ENCODE data around the gene MRS2.

Gene MRS2

GRCh38 chr6:24453921-24454320, 51.2 kb downstream of the MRS2 start:
- TF ChIP-seq POLR2A (IDR thresholded peaks at IDR 0.05; ENCODE audit: low read length) (no peak), GATA1 (IDR thresholded peaks at IDR 0.05; ENCODE audit: low read depth, low read length) (no peak)
- no peak for DNase-seq

- peak; percentile 34 to 39 for DNase-seq
- TF ChIP-seq GATA1 (IDR thresholded peaks at IDR 0.05; ENCODE audit: low read depth, low read length) = no peak
Measured at GRCh38 chr6:24454452-24454851, 51.7 kb downstream of the MRS2 start.

- TF ChIP-seq GATA1 (IDR thresholded peaks at IDR 0.05; ENCODE audit: low read depth, low read length) (no peak), POLR2A (IDR thresholded peaks at IDR 0.05; ENCODE audit: low read length) (no peak)
- no peak for DNase-seq
Measured at GRCh38 chr6:24455061-24455460, 52.3 kb downstream of the MRS2 start.

DNA sequence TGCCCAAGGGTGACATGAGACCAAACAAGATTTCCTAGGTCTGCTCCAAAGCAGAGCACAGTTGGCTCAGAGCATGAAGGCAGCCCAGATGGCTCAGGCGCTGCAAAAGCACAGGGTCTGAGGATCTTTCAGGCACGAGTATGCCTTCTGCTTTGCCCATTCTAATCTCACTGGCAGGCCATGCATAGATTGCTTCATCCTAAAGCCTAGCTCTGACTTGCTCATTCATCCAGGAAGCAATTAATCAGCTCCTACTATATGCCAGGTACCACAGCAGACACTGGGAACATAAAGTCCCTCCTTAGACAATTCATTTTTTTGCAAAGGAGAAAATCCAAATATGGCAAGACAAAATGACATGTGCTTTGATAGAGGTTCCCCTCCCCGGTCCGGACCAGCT, 55.4 kb downstream of the MRS2 start:
- no peak for TF ChIP-seq GATA1 (IDR thresholded peaks at IDR 0.05; ENCODE audit: low read depth, low read length)
- TF ChIP-seq POLR2A (IDR thresholded peaks at IDR 0.05; ENCODE audit: low read length) = no peak
- DNase-seq = no peak

DNA sequence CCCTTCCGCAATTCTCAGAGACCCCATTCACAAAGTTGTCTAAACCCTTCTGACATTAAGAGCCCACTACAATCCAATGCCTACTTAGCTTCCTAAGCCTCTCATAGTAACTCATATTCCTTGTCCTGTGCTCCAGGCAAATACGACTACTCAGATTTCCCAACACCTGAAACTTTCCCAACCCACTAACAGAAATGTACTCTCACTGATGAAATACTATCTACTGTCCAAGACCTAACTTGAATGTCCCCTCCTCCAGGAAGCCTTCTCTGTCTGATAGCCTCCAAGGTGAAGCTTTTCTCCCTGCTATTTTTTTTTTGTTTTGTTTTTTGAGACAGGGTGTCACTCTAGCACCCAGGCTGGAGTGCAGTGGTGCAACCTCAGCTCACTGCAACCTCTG, 56.2 kb downstream of the MRS2 start:
- no peak for TF ChIP-seq POLR2A (IDR thresholded peaks at IDR 0.05; ENCODE audit: low read length)
- TF ChIP-seq GATA1 (IDR thresholded peaks at IDR 0.05; ENCODE audit: low read depth, low read length) = no peak
- DNase-seq = no peak

- TF ChIP-seq GATA1 (IDR thresholded peaks at IDR 0.05; ENCODE audit: low read depth, low read length) (no peak), POLR2A (IDR thresholded peaks at IDR 0.05; ENCODE audit: low read length) (no peak)
- no peak for DNase-seq
Measured at GRCh38 chr6:24460966-24461365, 58.2 kb downstream of the MRS2 start.

- no peak for DNase-seq
- no peak for TF ChIP-seq POLR2A (IDR thresholded peaks at IDR 0.05; ENCODE audit: low read length)
- no peak for TF ChIP-seq GATA1 (IDR thresholded peaks at IDR 0.05; ENCODE audit: low read depth, low read length)
Measured at GRCh38 chr6:24464253-24465038, 61.7 kb downstream of the MRS2 start.

DNA sequence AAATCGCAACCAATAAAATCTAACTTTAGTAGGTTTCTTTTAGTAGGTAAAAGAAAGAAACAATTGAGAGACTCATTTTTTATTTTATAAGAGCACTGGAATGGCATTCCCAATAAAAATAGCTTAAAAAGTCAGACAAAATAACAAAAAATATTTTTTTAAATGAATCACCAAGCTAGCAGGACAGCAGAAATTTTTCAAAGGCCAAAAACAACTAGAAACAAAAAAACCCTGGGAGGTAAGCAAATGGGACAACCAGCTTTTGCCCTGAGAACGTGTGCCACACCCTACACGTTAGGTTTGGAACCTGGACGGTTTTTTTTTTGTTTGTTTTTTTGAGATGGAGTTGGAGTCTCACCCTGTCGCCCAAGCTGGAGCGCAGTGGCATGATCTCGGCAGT, 67.1 kb downstream of the MRS2 start:
- DNase-seq = no peak
- TF ChIP-seq GATA1 (IDR thresholded peaks at IDR 0.05; ENCODE audit: low read depth, low read length) (no peak), POLR2A (IDR thresholded peaks at IDR 0.05; ENCODE audit: low read length) (no peak)

DNA sequence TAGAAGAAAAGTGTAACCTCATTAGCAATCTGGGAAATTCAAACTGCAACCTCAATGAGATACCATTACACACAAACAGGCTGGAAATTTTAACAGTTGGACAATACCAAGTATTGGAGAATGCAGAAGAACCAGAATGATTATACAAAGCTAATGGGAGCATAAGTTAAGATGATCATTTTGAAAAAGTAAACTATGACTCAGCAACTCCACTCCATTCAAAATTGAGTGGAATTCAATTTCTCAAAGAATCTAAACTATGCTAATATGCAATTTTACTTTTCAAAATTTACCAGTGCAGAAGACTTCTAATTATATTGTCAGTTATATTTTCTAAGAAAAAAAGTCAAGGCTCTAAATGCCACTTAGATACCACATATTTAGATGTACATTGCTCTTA, 69.4 kb downstream of the MRS2 start:
- TF ChIP-seq POLR2A (IDR thresholded peaks at IDR 0.05; ENCODE audit: low read length) = no peak
- TF ChIP-seq GATA1 (IDR thresholded peaks at IDR 0.05; ENCODE audit: low read depth, low read length) = no peak
- no peak for DNase-seq

Measured in erythroblast (primary cell).